ENCODE measurements around the gene TAS2R14. TPM values are rescaled to one million over a fixed set of nuclear protein-coding genes. Genes with fewer than 3 reads are reported as not detected.

TAS2R14 gene
- total RNA-seq, 1 donor from 2014 or later, result 0.92 TPM

DNA sequence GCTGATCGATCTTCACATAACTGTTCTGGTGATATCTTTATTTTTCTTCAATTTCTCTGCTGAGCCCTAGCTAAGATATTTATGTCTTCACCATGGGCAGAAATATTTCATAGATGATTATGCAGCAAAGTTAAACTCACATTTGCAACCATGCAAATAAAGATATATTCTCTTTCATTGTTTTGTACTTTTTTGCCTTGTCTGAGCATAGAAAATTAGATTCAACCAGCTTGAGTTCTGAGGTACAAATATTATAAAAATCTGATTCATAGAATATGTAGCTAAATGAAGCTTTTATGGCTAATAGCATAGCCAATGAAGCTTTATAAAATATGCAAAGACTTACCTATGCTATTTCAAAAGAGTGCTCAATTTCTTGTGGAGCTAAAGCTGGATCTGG is 29.6 kb downstream of the TAS2R14 start, which contains the start of gene TAS2R13:
TAS2R13 (minus strand) TSS at position 101 of the 400 bp plus-strand sequence. CDS start 264 bp downstream, outside the sequence.
- DNase-seq (ENCODE audit: low read depth, low spot score), result no peak

DNA sequence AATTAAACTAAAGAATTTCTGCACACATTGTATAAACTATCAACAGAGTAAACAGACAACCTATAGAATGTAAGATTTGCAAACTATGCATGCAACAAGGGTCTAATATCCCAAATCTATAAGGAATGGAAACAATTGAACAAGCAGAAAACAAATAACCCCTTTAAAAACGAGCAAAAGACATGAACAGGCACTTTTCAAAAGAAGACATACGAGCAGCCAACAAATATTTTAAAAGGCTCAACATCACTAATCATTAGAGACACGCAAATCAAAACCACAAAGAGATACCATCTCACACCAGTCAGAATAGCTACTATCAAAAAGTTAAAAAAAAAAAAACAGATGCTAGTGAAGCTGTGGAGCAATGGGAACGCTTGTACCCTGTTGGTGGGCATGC is 34.4 kb downstream of the TAS2R14 start:
- DNase-seq (ENCODE audit: low read depth, low spot score), result no peak

DNA sequence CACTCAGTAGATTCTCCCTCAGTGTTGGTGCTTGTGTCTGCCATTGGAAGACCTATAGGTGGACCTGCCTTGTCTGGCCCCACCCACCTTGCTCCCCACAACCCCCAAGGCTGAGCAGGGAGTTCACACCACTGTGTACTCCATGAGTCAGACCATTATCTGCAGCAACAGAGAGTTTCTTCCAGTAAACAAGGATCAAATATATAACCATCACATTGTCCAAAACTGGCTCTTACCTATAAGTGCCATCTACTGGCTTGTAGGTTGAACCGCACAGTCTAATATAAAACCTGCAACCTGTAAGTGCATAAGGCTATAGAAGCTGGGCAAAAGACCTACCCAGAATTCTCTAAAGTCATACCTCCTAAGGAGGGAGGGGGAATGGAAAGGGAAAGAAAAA is 37.6 kb downstream of the TAS2R14 start:
- no peak for DNase-seq (ENCODE audit: low read depth, low spot score)

DNA sequence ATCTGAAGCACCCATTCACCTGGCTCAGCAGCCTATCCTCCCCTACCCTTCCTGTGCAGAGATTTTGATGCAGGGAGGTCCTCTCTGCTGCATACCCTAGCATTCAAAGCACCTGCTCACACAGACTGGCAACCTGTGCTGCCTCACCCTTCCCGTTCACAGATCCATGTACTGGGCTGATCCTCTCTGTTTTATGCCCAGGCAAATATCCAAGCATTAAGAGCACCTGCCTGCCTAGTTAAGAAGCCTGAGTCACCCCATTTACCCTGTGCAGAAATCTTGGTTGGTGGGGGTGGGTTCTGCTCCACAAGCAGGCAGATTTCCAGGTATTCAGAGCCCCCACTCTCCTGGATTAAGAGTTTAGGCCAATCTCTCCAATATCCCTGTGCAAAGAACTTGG is 38.1 kb downstream of the TAS2R14 start:
- DNase-seq (ENCODE audit: low read depth, low spot score), result no peak

DNA sequence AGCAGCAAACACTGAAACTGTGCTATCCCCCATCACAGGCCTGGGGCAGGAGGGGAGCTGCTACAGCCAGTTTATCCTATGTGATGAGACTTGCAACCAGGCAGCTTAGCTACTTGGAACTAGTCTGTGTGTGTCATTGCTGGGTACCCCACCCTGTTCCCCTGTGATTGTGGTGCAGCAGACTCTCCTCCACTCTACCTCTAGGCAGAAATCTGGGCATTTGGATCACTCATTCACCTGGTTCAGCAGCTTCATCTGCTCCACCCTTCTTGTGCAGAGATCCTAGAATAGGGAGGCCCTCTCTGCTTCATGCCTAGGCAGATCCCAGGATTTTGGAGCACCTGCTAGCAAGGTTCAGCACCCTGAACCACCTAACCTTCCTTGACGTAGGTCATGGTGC is 38.5 kb downstream of the TAS2R14 start:
- DNase-seq (ENCODE audit: low read depth, low spot score), result no peak

DNA sequence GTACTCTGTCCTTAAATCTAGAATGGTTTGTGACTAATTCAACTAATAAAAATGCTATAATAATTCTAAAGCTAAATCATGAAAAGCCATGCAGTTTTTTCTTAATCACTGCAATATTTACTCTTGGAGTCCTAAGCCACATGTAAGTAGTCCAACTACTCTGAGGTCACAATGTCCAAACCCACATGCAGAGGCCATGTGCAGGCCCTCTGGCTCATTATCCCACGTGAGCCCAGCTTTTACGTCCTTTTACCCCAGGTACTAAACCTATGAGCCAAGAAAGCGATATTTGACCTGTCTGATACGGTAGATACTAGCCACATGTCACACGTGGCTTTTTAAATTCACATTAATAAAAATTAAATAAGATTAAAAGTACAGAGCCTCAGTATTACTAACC is 42.2 kb downstream of the TAS2R14 start:
- no peak for DNase-seq (ENCODE audit: low read depth, low spot score)

DNA sequence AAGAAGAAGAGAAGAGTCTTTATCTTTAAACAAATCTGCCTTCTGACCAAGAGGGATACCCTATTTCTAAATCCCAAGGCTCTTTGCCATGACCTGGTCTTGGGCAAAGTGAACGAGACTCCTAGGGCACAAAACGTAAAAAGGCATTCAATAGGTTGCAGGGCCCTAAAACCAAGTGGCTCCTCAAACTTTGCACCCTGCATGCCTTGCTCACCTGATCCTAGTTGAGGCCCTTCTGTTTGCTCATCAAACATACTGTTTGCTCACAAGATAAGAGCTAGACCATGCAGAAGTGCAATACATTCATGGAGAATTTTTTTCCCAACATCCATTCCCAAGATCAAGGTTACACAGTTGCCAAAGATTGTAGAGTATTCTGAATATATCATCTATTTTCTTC is 47.1 kb downstream of the TAS2R14 start:
- DNase-seq (ENCODE audit: low read depth, low spot score), result no peak

DNA sequence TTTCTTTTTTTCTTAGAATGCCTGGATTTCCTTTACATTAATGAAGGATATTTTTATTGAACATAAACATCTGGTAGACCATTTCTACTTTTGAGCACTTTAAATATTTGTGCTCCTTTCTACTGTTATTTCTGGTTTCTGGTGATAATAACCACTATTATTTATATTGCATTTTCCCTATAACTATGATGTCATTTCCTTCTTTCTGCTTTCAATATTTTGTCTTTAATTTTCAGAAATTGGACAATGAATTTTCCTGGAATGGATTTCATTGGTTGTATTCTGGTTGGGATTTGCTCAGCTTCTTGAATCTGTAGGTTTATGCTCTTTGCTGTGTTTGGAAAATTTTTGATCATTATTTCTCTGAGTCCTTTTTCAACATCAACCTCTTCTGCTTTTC is 49.8 kb downstream of the TAS2R14 start:
- DNase-seq (ENCODE audit: low read depth, low spot score), result no peak

Other genes starting within 250 kb of the TAS2R14 start
- gene YBX3, start 215.9 kb downstream of the TAS2R14 start, total RNA-seq, result 206 and 290 TPM in 2 replicates
- gene TAS2R7, start 136.6 kb downstream of the TAS2R14 start, total RNA-seq, result not detected in 2 replicates
- 0.13 TPM in 1 of 2 replicates, not detected in the other for gene TAS2R8, start 132.0 kb downstream of the TAS2R14 start, total RNA-seq
- gene TAS2R9, start 129.1 kb downstream of the TAS2R14 start, total RNA-seq, result not detected in 2 replicates
- 0.53 and 0.74 TPM in 2 replicates for gene TAS2R10, start 112.9 kb downstream of the TAS2R14 start, total RNA-seq
- gene PRR4, start 89.8 kb downstream of the TAS2R14 start, total RNA-seq, result 0.21 and 0.46 TPM in 2 replicates
- gene PRH1, start 55.0 kb downstream of the TAS2R14 start, total RNA-seq, result 7.4 and 8.4 TPM in 2 replicates
- gene TAS2R13, start 29.7 kb downstream of the TAS2R14 start, total RNA-seq, result 0.56 and 0.73 TPM in 2 replicates
- gene PRH2, start 10.0 kb downstream of the TAS2R14 start, total RNA-seq, result not detected in 2 replicates
- 1.1 and 1.6 TPM in 2 replicates for gene TAS2R50, start 47.6 kb upstream of the TAS2R14 start, total RNA-seq
- 2.2 TPM in 2 replicates for gene TAS2R20, start 59.0 kb upstream of the TAS2R14 start, total RNA-seq
- gene TAS2R19, start 83.4 kb upstream of the TAS2R14 start, total RNA-seq, result 3.9 and 4.1 TPM in 2 replicates
- gene TAS2R31, start 92.1 kb upstream of the TAS2R14 start, total RNA-seq, result 2.6 and 3.2 TPM in 2 replicates
- gene TAS2R46, start 123.0 kb upstream of the TAS2R14 start, total RNA-seq, result 1.3 and 1.6 TPM in 2 replicates
- 0.40 and 1.3 TPM in 2 replicates for gene TAS2R43, start 153.1 kb upstream of the TAS2R14 start, total RNA-seq
- 2.2 and 3.5 TPM in 2 replicates for gene TAS2R30, start 195.4 kb upstream of the TAS2R14 start, total RNA-seq
- 5.0 and 5.2 TPM in 2 replicates for gene SMIM10L1, start 231.9 kb upstream of the TAS2R14 start, total RNA-seq
- not detected in 2 replicates for gene TAS2R42, start 247.7 kb upstream of the TAS2R14 start, total RNA-seq